ENCODE measurements around the gene LRRC8B.

The LRRC8B gene

DNA sequence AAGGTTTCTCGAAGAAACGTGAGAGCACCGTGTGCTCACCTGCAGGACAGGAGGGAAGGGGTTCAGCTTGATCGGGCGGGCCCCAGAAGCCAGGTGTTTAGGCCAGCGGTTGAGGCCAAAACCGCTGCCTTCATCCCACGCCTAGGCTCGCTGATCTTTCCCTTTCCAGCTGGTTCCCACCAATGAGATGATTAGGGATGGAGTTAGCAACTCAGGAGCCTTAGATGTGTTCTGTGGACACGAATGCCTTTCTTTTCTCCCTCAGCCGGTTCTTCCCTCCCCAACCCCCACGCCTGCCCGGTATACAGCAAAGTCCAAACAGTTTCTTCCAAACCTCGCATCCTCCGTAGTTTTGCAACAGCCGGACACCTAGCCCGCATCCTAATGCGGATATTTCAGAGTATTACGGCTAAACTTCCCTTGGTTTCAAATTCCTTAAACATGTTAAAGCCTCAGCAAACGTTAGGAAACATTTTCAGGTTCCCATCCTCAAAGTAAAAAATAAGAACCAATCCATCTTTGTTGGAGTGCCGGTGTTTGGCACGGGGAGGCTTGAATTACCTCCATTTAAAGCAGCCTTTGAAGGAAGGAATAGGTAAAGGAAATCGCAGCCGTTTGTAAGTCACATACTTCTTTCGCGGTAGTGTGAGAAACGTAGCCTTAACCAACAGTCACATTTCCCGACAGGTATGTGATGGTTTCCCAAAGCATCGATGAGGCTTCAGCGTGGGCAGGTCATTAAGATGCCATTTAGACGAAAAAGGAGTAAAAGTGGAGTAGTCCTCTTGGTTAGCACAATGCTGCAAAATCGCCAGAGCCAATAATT is 109.4 kb downstream of the LRRC8B start:
- TF ChIP-seq, protein P1, sequence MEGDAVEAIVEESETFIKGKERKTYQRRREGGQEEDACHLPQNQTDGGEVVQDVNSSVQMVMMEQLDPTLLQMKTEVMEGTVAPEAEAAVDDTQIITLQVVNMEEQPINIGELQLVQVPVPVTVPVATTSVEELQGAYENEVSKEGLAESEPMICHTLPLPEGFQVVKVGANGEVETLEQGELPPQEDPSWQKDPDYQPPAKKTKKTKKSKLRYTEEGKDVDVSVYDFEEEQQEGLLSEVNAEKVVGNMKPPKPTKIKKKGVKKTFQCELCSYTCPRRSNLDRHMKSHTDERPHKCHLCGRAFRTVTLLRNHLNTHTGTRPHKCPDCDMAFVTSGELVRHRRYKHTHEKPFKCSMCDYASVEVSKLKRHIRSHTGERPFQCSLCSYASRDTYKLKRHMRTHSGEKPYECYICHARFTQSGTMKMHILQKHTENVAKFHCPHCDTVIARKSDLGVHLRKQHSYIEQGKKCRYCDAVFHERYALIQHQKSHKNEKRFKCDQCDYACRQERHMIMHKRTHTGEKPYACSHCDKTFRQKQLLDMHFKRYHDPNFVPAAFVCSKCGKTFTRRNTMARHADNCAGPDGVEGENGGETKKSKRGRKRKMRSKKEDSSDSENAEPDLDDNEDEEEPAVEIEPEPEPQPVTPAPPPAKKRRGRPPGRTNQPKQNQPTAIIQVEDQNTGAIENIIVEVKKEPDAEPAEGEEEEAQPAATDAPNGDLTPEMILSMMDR (IDR thresholded peaks at IDR 0.05; ENCODE audit: low read depth, low read length, missing control alignments): no peak
- DNase-seq (ENCODE audit: low read depth): no peak
- peak overlapping the region; percentile 72 for H3K4me3 ChIP-seq (ENCODE audit: low read depth, low read length)
- in situ Hi-C loops (cut with HindIII; ENCODE audit: low sequenced_read_pairs): loop anchor here (25.0 kb wide), 1 partner anchor 328 kb away; no protein-coding TSS in a partner anchor

DNA sequence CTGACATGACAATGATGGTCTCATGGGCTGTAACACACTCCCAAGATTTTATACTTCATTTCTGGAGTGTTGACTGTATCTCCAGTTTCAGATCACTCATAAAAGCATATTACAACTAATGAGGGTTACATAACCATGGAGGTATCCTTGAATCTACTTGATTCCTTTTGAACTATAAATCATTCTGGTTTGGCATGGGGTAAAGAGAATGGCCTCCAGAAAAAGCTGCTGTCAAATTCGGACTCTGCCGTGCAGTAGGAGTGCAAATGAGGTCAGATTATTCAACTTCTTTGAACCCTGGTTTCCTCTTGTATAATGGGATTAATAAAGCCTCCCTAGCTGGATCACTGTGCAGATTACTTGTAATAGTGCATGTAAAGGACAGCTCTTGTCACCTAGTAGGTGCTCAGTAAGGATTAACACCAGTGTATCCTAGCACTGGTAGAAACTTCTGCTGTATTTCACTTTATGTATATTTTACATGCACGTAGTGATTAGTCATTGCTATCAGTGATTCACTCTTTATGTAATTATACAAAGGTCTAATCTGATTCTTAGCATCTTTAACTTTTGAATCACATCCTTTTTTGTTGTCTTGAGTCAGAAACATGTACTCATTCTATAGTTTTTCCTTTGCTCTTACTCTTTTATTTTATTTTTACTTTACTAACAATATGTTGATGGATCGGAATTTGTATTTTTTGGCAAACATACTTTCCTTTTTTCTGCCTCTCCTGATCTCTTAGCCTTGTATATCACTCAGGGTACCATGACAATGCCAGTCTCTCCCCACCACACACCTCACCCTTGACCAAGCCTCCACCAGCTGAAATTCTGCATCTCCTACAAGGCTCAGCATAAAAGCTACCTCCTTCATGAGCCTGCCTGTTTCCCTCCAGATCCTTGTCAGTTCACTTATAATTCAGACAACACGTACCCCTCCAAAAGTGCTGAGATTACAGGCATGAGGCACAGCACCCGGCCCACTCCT is 111.5 kb downstream of the LRRC8B start:
- DNase-seq (ENCODE audit: low read depth): no peak
- TF ChIP-seq, protein P1 (IDR thresholded peaks at IDR 0.05; ENCODE audit: low read depth, low read length, missing control alignments): no peak
- in situ Hi-C loops (cut with HindIII; ENCODE audit: low sequenced_read_pairs): loop anchor here (25.0 kb wide), 1 partner anchor 326 kb away; no protein-coding TSS in a partner anchor
- no peak overlapping the region for H3K4me3 ChIP-seq (ENCODE audit: low read depth, low read length)

DNA sequence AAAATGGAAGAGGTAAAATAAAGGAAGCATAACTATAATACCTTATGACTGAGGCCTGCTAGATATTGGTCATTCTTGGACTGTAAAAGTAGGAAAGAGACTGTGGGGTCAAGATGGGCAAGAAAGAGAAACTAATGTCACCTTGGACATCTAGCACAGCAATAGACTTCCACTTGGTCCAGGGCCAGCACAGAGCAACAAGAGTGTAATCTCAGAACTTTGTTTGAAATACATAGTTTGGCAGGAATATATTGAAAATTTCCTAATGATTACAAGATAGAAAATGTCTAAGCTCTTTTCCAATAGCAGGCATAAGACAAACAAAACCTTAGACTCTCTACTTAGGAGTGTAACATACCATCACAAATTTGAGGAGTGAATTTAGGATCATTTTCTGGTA is 112.9 kb downstream of the LRRC8B start:
- DNase-seq (ENCODE audit: low read depth): no peak
- no peak overlapping the region for H3K4me3 ChIP-seq (ENCODE audit: low read depth, low read length)
- TF ChIP-seq, protein P1 (IDR thresholded peaks at IDR 0.05; ENCODE audit: low read depth, low read length, missing control alignments): no peak
- in situ Hi-C loops (cut with HindIII; ENCODE audit: low sequenced_read_pairs): loop anchor here (25.0 kb wide), 1 partner anchor 325 kb away; no protein-coding TSS in a partner anchor

DNA sequence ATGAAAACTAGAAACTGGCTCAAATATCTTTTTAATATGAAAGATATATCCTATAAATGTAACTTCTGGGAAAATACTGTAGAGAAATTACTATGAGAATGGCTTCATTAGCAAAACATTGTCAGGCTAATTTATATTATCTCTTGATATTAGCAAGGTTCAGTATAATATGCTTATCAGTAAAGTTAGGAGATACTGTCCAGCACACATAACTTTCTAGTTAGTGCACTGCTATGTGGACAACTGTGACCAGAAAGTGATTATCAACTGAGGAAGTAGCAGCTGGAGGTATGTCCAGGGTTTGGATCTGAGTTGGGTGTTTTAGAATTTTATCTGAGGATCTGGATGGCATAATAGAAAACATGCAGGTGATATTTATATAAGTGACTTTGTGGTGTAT is 115.8 kb downstream of the LRRC8B start:
- no peak overlapping the region for H3K4me3 ChIP-seq (ENCODE audit: low read depth, low read length)
- DNase-seq (ENCODE audit: low read depth): no peak
- in situ Hi-C loops (cut with HindIII; ENCODE audit: low sequenced_read_pairs): loop anchor here (25.0 kb wide), 1 partner anchor 322 kb away; no protein-coding TSS in a partner anchor
- TF ChIP-seq, protein P1 (IDR thresholded peaks at IDR 0.05; ENCODE audit: low read depth, low read length, missing control alignments): no peak

DNA sequence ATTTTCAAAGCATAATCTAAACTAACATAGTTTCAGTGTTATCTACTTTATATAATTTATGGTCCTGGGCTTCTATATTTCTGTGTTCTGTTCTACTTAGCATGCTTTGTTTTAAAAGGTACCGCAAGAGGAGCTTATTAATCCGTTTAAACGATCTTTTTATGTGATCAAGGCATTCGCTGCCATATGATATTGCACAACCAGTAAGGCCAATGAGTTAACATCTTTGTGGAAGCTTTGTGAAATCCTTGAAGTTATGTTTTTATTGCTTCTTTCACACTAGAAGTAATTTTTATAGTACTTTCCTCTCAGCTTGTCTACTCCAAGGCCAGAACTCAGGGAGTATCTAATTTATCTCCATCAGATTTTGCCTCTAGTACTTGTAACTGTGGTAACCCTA is 117.2 kb downstream of the LRRC8B start:
- TF ChIP-seq, protein P1 (IDR thresholded peaks at IDR 0.05; ENCODE audit: low read depth, low read length, missing control alignments): no peak
- in situ Hi-C loops (cut with HindIII; ENCODE audit: low sequenced_read_pairs): loop anchor here (25.0 kb wide), 1 partner anchor 321 kb away; no protein-coding TSS in a partner anchor
- DNase-seq (ENCODE audit: low read depth): no peak
- no peak overlapping the region for H3K4me3 ChIP-seq (ENCODE audit: low read depth, low read length)

DNA sequence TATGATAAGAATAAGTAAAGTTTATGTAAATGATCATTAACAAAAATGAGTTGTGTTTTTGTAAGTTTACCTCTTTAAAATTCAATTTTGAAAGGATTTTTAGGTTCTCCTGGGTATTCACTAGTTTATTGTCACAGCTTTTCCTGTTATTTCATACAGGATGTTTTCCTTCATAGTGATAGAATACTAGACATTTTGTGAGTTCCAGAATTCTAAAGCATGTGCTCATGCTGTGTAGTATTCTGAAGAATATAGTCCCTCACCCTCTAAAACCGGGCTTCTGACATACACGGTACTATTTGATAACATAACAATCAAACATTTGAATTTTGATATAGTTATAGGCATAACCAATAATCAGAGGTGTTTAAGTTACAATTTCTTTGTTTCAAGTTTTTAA is 118.9 kb downstream of the LRRC8B start:
- no peak for DNase-seq (ENCODE audit: low read depth)
- in situ Hi-C loops (cut with HindIII; ENCODE audit: low sequenced_read_pairs): loop anchor here (25.0 kb wide), 1 partner anchor 319 kb away; no protein-coding TSS in a partner anchor
- TF ChIP-seq, protein P1 (IDR thresholded peaks at IDR 0.05; ENCODE audit: low read depth, low read length, missing control alignments): no peak
- no peak overlapping the region for H3K4me3 ChIP-seq (ENCODE audit: low read depth, low read length)
